ENCODE results near the gene TTC19.
"Not testable (repeated sequence)": the region's sequence is repeated elsewhere in the genome, so short reads cannot be mapped to it uniquely, and the experiment has no call there.

DNA sequence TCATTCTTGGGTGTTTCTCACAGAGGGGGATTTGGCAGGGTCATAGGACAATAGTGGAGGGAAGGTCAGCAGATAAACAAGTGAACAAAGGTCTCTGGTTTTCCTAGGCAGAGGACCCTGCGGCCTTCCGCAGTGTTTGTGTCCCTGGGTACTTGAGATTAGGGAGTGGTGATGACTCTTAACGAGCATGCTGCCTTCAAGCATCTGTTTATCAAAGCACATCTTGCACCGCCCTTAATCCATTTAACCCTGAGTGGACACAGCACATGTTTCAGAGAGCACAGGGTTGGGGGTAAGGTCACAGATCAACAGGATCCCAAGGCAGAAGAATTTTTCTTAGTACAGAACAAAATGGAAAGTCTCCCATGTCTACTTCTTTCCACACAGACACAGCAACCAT is 20.6 kb upstream of the TTC19 start:
- TF ChIP-seq CTCF (conservative IDR thresholded peaks at IDR 0.05); ZFX (IDR thresholded peaks at IDR 0.05): not testable (repeated sequence)

Data from C4-2B (cell line).